ENCODE results near the gene TLR6.

- TF ChIP-seq CTCF (IDR thresholded peaks at IDR 0.05 in 2 of 3, conservative IDR thresholded peaks at IDR 0.05 in 1 of 3; ENCODE audit: control insufficient read depth in 2 of 3, extremely low read depth in 1 of 3, insufficient read depth in 1 of 3, low read depth in 3 of 3, low read length in 3 of 3) (no peak), RFX5 (IDR thresholded peaks at IDR 0.05; ENCODE audit: low read depth, low read length) (no peak), CBX3 (IDR thresholded peaks at IDR 0.05; ENCODE audit: borderline replicate concordance, low read depth) (no peak), TAF1 (IDR thresholded peaks at IDR 0.05; ENCODE audit: borderline replicate concordance, low read depth, low read length) (no peak), JUND (IDR thresholded peaks at IDR 0.05; ENCODE audit: low read depth, low read length) (no peak), NR2F1 (conservative IDR thresholded peaks at IDR 0.05) (no peak), POLR2A (IDR thresholded peaks at IDR 0.05; ENCODE audit: low read depth, low read length) (no peak), HDAC6 (IDR thresholded peaks at IDR 0.05; ENCODE audit: unreplicated experiment) (no peak), REST (IDR thresholded peaks at IDR 0.05; ENCODE audit: low read depth, low read length) (no peak)
Measured at GRCh38 chr4:38791010-38791409, 65.6 kb downstream of the TLR6 start.
